HCT116 (cell line): Measurements from ENCODE around the gene ITGA4. TPM values are rescaled to one million over a fixed set of nuclear protein-coding genes. Genes with fewer than 3 reads are reported as not detected.

Experiments used
- ATAC-seq: fragments of 200-7000 bp; cut with Tn5 transposase; 2 replicates; pipeline ENCODE4 v1.9.1; 2020; ENCODE audit warnings: mild to moderate bottlenecking, moderate library complexity
- BruUV-seq: library from RNA; stranded (reverse); fragments of 400-500 nt; replicated peaks from 2 replicates; lab custom pipeline; 2021; lab: Mats Ljungman, UMichigan
- CTCF ChIA-PET: fragments of 300-600 bp; sonication (Branson Sonifier 250); formaldehyde crosslinking; loops from one replicate; lab custom pipeline; 2021; ENCODE audit warnings: antibody characterized with exemption; lab: Charles Lee
- POLR2A ChIA-PET: fragments of 300-600, 350-600 bp; sonication (Branson Sonifier 250); formaldehyde crosslinking; loops from one replicate; lab custom pipeline; 2021; ENCODE audit warnings: antibody characterized with exemption; lab: Charles Lee
- RAD21 ChIA-PET, 2 experiments: fragments of 300-600 bp; sonication (Branson Sonifier 250); formaldehyde crosslinking; loops; one replicate each; lab custom pipeline; 2023; ENCODE audit warnings: low total read pairs in 2 of 2; ENCODE audit not compliant: uncharacterized antibody in 2 of 2, unreplicated experiment in 2 of 2, low non-redundant PET in 1 of 2; lab: Charles Lee
- DNase-seq: peaks from one replicate; pipeline ENCODE4 v3.0.0-alpha.2; 2010; ENCODE audit warnings: low read depth, low spot score
- H2AFZ ChIP-seq: fragments of 200-600 bp; shearing (Covaris generic), sonication (generic); 2 replicates; pipeline ENCODE4 v1.6.1; 2017; ENCODE audit warnings: low read depth, mixed run types, mixed read lengths, antibody characterized with exemption, low read length; ENCODE audit not compliant: poor library complexity, severe bottlenecking
- H3K27ac ChIP-seq: 2 replicates; pipeline ENCODE4 v1.5.1; 2012; ENCODE audit warnings: low read depth, low read length
- H3K27me3 ChIP-seq: fragments of 200-600 bp; sonication (generic); 2 replicates; pipeline ENCODE4 v1.6.1; 2016; ENCODE audit warnings: mixed run types, low read length, mixed read lengths; ENCODE audit not compliant: insufficient read depth
- H3K36me3 ChIP-seq, 2 experiments: fragments of 200-500 bp in 1 of 2; fragments of 200-600 bp in 1 of 2; sonication (Bioruptor generic) in 1 of 2; sonication (generic) in 1 of 2; 2 replicates each; pipeline versions ENCODE4 v1.5.1 to v1.6.1; 2014 to 2016; ENCODE audit warnings: low read length in 2 of 2, inconsistent platforms in 1 of 2, mixed read lengths in 1 of 2, mixed run types in 1 of 2; ENCODE audit not compliant: insufficient read depth in 2 of 2, control insufficient read depth in 1 of 2
- H3K4me1 ChIP-seq, 2 experiments: fragments of 200-600 bp in 1 of 2; sonication (generic) in 1 of 2; 2 replicates each; pipeline versions ENCODE4 v1.5.1 to v1.6.1; 2012 to 2017; ENCODE audit warnings: low read length in 2 of 2, inconsistent platforms in 1 of 2, mild to moderate bottlenecking in 1 of 2, mixed read lengths in 1 of 2, mixed run types in 1 of 2, moderate library complexity in 1 of 2; ENCODE audit not compliant: insufficient read depth in 2 of 2, control insufficient read depth in 1 of 2
- H3K4me2 ChIP-seq: fragments of 200-600 bp; sonication (generic); 2 replicates; pipeline ENCODE4 v1.6.1; 2017; ENCODE audit warnings: mixed run types, low read length, mixed read lengths
- H3K4me3 ChIP-seq, 2 experiments: fragments of 200-600 bp in 1 of 2; sonication (generic) in 1 of 2; replicated peaks in 1 of 2; 2 replicates each; pipeline ENCODE4 v1.5.1; 2011 to 2016; ENCODE audit warnings: low read length in 2 of 2, control low read depth in 1 of 2, low read depth in 1 of 2, mild to moderate bottlenecking in 1 of 2, mixed read lengths in 1 of 2, mixed run types in 1 of 2
- H3K79me2 ChIP-seq: fragments of 200-600 bp; sonication (generic); 2 replicates; pipeline ENCODE4 v1.6.1; 2017; ENCODE audit warnings: mild to moderate bottlenecking, mixed run types, low read length, moderate library complexity, mixed read lengths; ENCODE audit not compliant: insufficient read depth
- H3K9ac ChIP-seq: fragments of 200-600 bp; sonication (generic); 2 replicates; pipeline ENCODE4 v1.6.1; 2016; ENCODE audit warnings: low read length, mixed read lengths
- H3K9me2 ChIP-seq: fragments of 200-600 bp; sonication (generic), shearing (Covaris generic); 2 replicates; pipeline ENCODE4 v1.6.1; 2017; ENCODE audit warnings: mixed run types, mild to moderate bottlenecking, moderate library complexity; ENCODE audit not compliant: insufficient read depth
- H3K9me3 ChIP-seq, 2 experiments: fragments of 200-500 bp in 1 of 2; fragments of 200-600 bp in 1 of 2; sonication (Bioruptor generic) in 1 of 2; sonication (generic) in 1 of 2; 2 replicates each; pipeline ENCODE4 v1.6.1; 2014 to 2017; ENCODE audit warnings: low read length in 2 of 2, mixed read lengths in 2 of 2, inconsistent platforms in 1 of 2, low read depth in 1 of 2, mild to moderate bottlenecking in 1 of 2, mixed run types in 1 of 2, moderate library complexity in 1 of 2; ENCODE audit not compliant: control insufficient read depth in 1 of 2, insufficient read depth in 1 of 2
- H4K20me1 ChIP-seq: fragments of 200-600 bp; sonication (generic), shearing (Covaris generic); 2 replicates; pipeline ENCODE4 v1.6.1; 2017; ENCODE audit warnings: mixed run types, mild to moderate bottlenecking, moderate library complexity; ENCODE audit not compliant: insufficient read depth
- CTCF ChIP-seq, 3 experiments: fragments of 200-600 bp in 1 of 3; sonication (generic) in 1 of 3; IDR thresholded peaks in 2 of 3; conservative IDR thresholded peaks in 1 of 3; 2 replicates each; pipeline ENCODE4 v1.5.1; 2012 to 2017; ENCODE audit warnings: low read depth in 2 of 3, low read length in 2 of 3, antibody characterized with exemption in 1 of 3, borderline replicate concordance in 1 of 3, control low read depth in 1 of 3, mild to moderate bottlenecking in 1 of 3, mixed read lengths in 1 of 3, mixed run types in 1 of 3, moderate library complexity in 1 of 3; ENCODE audit not compliant: insufficient read depth in 1 of 3
- EZH2 ChIP-seq: fragments of 200-600 bp; sonication (generic); IDR thresholded peaks from 2 replicates; pipeline ENCODE4 v1.6.1; 2017; ENCODE audit warnings: antibody characterized with exemption, mixed run types
- JUND ChIP-seq: IDR thresholded peaks from 2 replicates; pipeline ENCODE4 v1.6.1; 2012
- POLR2AphosphoS5 ChIP-seq: IDR thresholded peaks from 2 replicates; pipeline ENCODE4 v1.6.1; 2011; ENCODE audit warnings: mild to moderate bottlenecking, low read depth, low read length, moderate library complexity
- RAD21 ChIP-seq: IDR thresholded peaks from 2 replicates; pipeline ENCODE4 v1.6.1; 2012; ENCODE audit warnings: low read depth, mild to moderate bottlenecking
- SIN3A ChIP-seq: IDR thresholded peaks from 2 replicates; pipeline ENCODE4 v1.6.1; 2012; ENCODE audit warnings: low read depth
- ZNF274 ChIP-seq: fragments of 200-500 bp; sonication (Bioruptor generic); IDR thresholded peaks from 2 replicates; pipeline ENCODE4 v1.6.1; 2014; ENCODE audit warnings: mild to moderate bottlenecking, low read depth, low read length, inconsistent platforms
- intact Hi-C: fragments of 100-400 bp; cut with micrococcal nuclease; formaldehyde crosslinking; loops from 2 replicates; pipeline ENCODE4 v1.10.0; 2022
- total RNA-seq: library from RNA; stranded (reverse); gene quantifications from one replicate; pipeline ENCODE4 v1.2.1, GENCODE V29; 2021; ENCODE audit not compliant: unreplicated experiment

ITGA4 gene
- total RNA-seq, 1 experiment from 2014 or later: 0.49 TPM

- no TSS peak for BruUV-seq
- DNase-seq: peak; percentile 54
- Histone ChIP-seq H3K27me3 (no peaks in the 10 kb centered on the region), H3K9me2 (no peaks in the 10 kb centered on the region)
- no peak for TF ChIP-seq SIN3A
- peak; percentile 84 for TF ChIP-seq RAD21
- TF ChIP-seq JUND: no peak
- TF ChIP-seq EZH2: no peak
- TF ChIP-seq POLR2AphosphoS5: no peak
- TF ChIP-seq ZNF274: no peak
- TF ChIP-seq CTCF (IDR thresholded peaks at IDR 0.05 in 2 of 3, conservative IDR thresholded peaks at IDR 0.05 in 1 of 3; ENCODE audit: borderline replicate concordance in 1 of 3, insufficient read depth in 1 of 3, low read depth in 2 of 3, low read length in 2 of 3): peak; percentile 49 to 74 (median 68); a peak in 4 of 6 replicates
- TF ChIP-seq, all 23 proteins: peak for 2
- no peaks in the 10 kb centered on the region for H3K36me3 ChIP-seq
- no peak overlapping the region for H3K9ac ChIP-seq
- H3K4me3 ChIP-seq: no peak overlapping the region
- no peak overlapping the region for H3K4me2 ChIP-seq
- ATAC-seq: peak; percentile 82
- H3K4me1 ChIP-seq: peaks cover 0 to 5% of the 10 kb centered on the region in 2 experiments; a peak in 2 of 4 replicates
- no peaks in the 10 kb centered on the region for H3K79me2 ChIP-seq
- ChIA-PET POLR2A (no interaction called here), RAD21 (interaction anchor here (0.5 to 2.5 kb wide), 3 partner anchors 142 to 160 kb away, joined by 3 to 10 read pairs (median 4); no protein-coding TSS in a partner anchor), CTCF (interaction anchor here (0.6 to 4.3 kb wide), 15 partner anchors 9 to 1873 kb away, joined by 3 to 65 read pairs (median 3); no protein-coding TSS in a partner anchor)
- H3K9me3 ChIP-seq: no peaks in the 10 kb centered on the region
- peak overlapping the region; percentile 31 for H2AFZ ChIP-seq
- intact Hi-C loops: loop anchor here (1.0 to 5.0 kb wide), 4 partner anchors 142 to 1074 kb away; no protein-coding TSS in a partner anchor
- no peak overlapping the region for H3K27ac ChIP-seq
- H4K20me1 ChIP-seq: no peaks in the 10 kb centered on the region
These were observed 116.1 kb downstream of the ITGA4 start for GRCh38 chr2:181573140-181573736.
